Omental fat pad (tissue), 4 donors: ENCODE data around the gene GDPD4. TPM values are rescaled to one million over a fixed set of nuclear protein-coding genes. Genes with fewer than 3 reads are reported as not detected.

Experiments
- ATAC-seq: fragments of 150-250 bp; one replicate; pipeline ENCODE4 v1.9.1; 2016; ENCODE audit warnings: mild to moderate bottlenecking, moderate library complexity; ENCODE audit not compliant: low FRiP score
- DNase-seq: peaks from one replicate; pipeline ENCODE4 v3.0.0-alpha.2; 2019; ENCODE audit warnings: low spot score
- CTCF ChIP-seq, 3 donors: fragments of 450-650 bp; IDR thresholded peaks; one replicate each; pipeline ENCODE4 v1.5.1; 2016 to 2017; ENCODE audit warnings: antibody characterized with exemption in 3 of 3, mild to moderate bottlenecking in 3 of 3, moderate library complexity in 2 of 3
- total RNA-seq, 4 donors: library from RNA; depleted of rRNA; stranded (reverse); fragments of >200 nt; gene quantifications; one replicate each; pipeline ENCODE4 v1.1.0, GENCODE V29; 2016

Gene GDPD4
- total RNA-seq, 4 donors from 2014 or later, result not detected

GRCh38 chr11:77171254-77171653 is 130.2 kb downstream of the GDPD4 start:
- TF ChIP-seq CTCF (IDR thresholded peaks at IDR 0.05), result no peak
- DNase-seq (no peak), ATAC-seq (no peak)

- DNase-seq (no peak), ATAC-seq (no peak)
- no peak for TF ChIP-seq CTCF (IDR thresholded peaks at IDR 0.05)
Observed at GRCh38 chr11:77170107-77170506, 131.4 kb downstream of the GDPD4 start.

DNA sequence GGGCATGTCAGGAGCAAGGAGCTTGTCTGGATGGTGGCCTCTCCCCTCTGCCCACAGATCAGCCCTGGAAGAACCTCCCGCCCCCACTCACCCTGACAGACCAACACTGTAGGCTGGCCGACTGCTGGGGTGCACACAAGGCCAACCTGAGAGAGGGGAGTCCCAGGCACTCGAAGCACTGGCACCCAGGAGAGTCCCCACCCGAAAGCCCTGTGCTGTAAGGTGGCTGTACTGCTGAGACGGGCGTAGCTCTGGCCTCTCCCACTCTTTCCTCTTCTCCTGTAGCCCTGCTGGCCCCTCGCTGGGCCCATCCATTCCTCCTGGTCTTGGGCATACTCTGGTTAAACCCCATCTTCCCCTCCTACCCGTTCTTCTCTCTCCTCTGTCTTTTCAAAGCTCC is 133.7 kb downstream of the GDPD4 start:
- TF ChIP-seq CTCF (IDR thresholded peaks at IDR 0.05), result no peak
- ATAC-seq (no peak), DNase-seq (no peak)

DNA sequence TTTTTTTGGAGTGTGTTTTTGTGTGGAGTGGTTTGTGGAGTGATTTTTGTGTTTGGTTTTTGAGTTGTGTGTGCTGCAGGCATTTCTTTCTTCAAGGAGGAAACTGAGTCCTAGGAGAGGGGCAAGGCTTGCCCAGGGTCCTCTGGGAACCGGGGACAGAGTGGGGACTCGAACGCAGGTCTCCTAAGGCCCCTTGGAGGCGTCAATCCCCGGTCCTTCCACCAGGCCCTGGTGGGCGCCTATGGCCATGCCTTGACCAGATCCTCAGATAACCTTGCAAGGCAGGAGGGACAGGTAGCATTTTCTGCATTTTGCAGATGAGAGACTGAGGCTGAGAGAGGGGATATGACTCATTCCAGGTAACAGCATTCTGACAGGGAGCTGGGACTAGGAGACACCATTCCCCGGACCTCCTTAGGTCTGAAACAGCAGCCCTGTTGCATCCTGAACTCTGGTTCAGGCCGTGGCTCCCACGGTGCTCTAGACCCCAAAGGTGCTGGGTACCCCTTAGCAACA is 134.3 kb downstream of the GDPD4 start:
- no peak for ATAC-seq
- DNase-seq, result no peak
- TF ChIP-seq CTCF (IDR thresholded peaks at IDR 0.05), result no peak

Other genes with a start within 250 kb of the GDPD4 start
- gene CAPN5, start 234.7 kb downstream of the GDPD4 start, total RNA-seq, result 1 to 10 TPM; 3.3 to 8.5 (median 4.7) TPM
- gene OMP, start 198.8 kb downstream of the GDPD4 start, total RNA-seq, result not detected
- gene MYO7A, start 173.4 kb downstream of the GDPD4 start, total RNA-seq, result 10 to 100 TPM; 13.4 to 29.9 (median 18.0) TPM
- gene PAK1, start 172.4 kb upstream of the GDPD4 start, total RNA-seq, result 10 to 100 TPM; 17.7 to 36.7 (median 22.3) TPM